ENCODE measurements around the gene FADS2. TPM values are rescaled to one million over a fixed set of nuclear protein-coding genes. Genes with fewer than 3 reads are reported as not detected.

FADS2 gene
- total RNA-seq, 1 experiment from 2014 or later, result 423 TPM

DNA sequence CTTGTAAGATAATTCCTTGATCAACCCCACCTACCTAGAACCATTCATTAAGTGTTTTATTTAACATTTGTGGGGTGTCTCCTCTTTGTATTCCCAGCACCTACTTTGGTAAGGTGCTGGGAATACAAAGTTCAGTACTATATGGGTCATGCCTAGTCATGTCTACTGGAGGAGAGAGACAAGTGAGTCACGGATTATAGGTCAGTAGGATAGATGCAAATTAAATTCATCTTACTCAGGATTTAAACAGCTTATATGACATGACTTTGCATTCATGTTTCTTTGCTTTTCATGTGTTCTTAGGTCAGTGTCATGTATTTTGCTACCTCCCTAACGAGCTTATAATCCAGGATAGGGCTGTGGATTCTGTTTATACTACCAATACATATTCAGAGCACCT is 7.9 kb upstream of the FADS2 start:
- Mint-ChIP-seq H3K36me3 (peaks cover 10% of the 10 kb centered on the region), H3K4me3 (no peak overlapping the region), H3K4me1 (peaks cover 13% of the 10 kb centered on the region), H3K9me3 (no peaks in the 10 kb centered on the region), H3K27ac (no peak overlapping the region), H3K27me3 (ENCODE audit: low read depth) (no peaks in the 10 kb centered on the region; the same call in 1 of the 2 replicates)
- ChIA-PET POLR2A (no interaction called here), CTCF (interaction anchor here (0.7 kb wide), 1 partner anchor 87 kb away, joined by 3 read pairs; no protein-coding TSS in a partner anchor)
- TF ChIP-seq ERG (CRISPR knock-in tag; IDR thresholded peaks at IDR 0.05) (no peak), ELF4 (CRISPR knock-in tag; IDR thresholded peaks at IDR 0.05; ENCODE audit: low read depth) (no peak), CREB1 (CRISPR knock-in tag; IDR thresholded peaks at IDR 0.05) (no peak), ZSCAN18 (CRISPR knock-in tag; IDR thresholded peaks at IDR 0.05) (no peak), FOXP1 (CRISPR knock-in tag; IDR thresholded peaks at IDR 0.05; ENCODE audit: borderline replicate concordance) (no peak), PRRX2 (CRISPR knock-in tag; IDR thresholded peaks at IDR 0.05) (no peak), ZNF671 (CRISPR knock-in tag; IDR thresholded peaks at IDR 0.05) (no peak), ZNF121 (CRISPR knock-in tag; IDR thresholded peaks at IDR 0.05) (no peak), ATF3 (CRISPR knock-in tag; conservative IDR thresholded peaks at IDR 0.05) (no peak), PREB (CRISPR knock-in tag; IDR thresholded peaks at IDR 0.05; ENCODE audit: borderline replicate concordance) (no peak), ZNF317 (CRISPR knock-in tag; IDR thresholded peaks at IDR 0.05; ENCODE audit: borderline replicate concordance, low read depth) (no peak), ZNF138 (CRISPR knock-in tag; conservative IDR thresholded peaks at IDR 0.05) (no peak), RELA (CRISPR knock-in tag; IDR thresholded peaks at IDR 0.05; ENCODE audit: borderline replicate concordance) (no peak), ZBTB21 (CRISPR knock-in tag; IDR thresholded peaks at IDR 0.05; ENCODE audit: borderline replicate concordance) (no peak), RORB (CRISPR knock-in tag; IDR thresholded peaks at IDR 0.05) (no peak)
- TF ChIP-seq, protein P1, sequence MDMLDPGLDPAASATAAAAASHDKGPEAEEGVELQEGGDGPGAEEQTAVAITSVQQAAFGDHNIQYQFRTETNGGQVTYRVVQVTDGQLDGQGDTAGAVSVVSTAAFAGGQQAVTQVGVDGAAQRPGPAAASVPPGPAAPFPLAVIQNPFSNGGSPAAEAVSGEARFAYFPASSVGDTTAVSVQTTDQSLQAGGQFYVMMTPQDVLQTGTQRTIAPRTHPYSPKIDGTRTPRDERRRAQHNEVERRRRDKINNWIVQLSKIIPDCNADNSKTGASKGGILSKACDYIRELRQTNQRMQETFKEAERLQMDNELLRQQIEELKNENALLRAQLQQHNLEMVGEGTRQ (CRISPR knock-in tag; IDR thresholded peaks at IDR 0.05), result no peak
- TF ChIP-seq, protein P2, sequence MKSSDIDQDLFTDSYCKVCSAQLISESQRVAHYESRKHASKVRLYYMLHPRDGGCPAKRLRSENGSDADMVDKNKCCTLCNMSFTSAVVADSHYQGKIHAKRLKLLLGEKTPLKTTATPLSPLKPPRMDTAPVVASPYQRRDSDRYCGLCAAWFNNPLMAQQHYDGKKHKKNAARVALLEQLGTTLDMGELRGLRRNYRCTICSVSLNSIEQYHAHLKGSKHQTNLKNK (CRISPR knock-in tag; IDR thresholded peaks at IDR 0.05), result no peak
- TF ChIP-seq, protein P3, sequence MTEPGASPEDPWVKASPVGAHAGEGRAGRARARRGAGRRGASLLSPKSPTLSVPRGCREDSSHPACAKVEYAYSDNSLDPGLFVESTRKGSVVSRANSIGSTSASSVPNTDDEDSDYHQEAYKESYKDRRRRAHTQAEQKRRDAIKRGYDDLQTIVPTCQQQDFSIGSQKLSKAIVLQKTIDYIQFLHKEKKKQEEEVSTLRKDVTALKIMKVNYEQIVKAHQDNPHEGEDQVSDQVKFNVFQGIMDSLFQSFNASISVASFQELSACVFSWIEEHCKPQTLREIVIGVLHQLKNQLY (CRISPR knock-in tag; IDR thresholded peaks at IDR 0.05), result no peak
- TF ChIP-seq, protein P4, sequence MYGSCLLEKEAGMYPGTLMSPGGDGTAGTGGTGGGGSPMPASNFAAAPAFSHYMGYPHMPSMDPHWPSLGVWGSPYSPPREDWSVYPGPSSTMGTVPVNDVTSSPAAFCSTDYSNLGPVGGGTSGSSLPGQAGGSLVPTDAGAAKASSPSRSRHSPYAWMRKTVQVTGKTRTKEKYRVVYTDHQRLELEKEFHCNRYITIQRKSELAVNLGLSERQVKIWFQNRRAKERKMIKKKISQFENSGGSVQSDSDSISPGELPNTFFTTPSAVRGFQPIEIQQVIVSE (CRISPR knock-in tag; IDR thresholded peaks at IDR 0.05; ENCODE audit: borderline replicate concordance), result no peak
- ATAC-seq (no peak), DNase-seq (ENCODE audit: low spot score) (no peak)

Measured in WTC11 (cell line).